Measurements from ENCODE around the gene RASSF7.
A peak's percentile ranks its signal among the peaks of the same experiment; 100 is the strongest.
"Not testable (repeated sequence)": the region's sequence is repeated elsewhere in the genome, so short reads cannot be mapped to it uniquely, and the experiment has no call there.

Gene RASSF7

GRCh38 chr11:560305-561147 is at the start of gene RASSF7, which contains the start of gene LMNTD2:
Gene RASSF7 (plus strand): TSS chr11:560970. CDS start chr11:561769, 799 bp downstream.
Gene LMNTD2 (minus strand): TSS chr11:560738. CDS start chr11:560716, 22 bp downstream.
- DNase-seq, result peak; percentile 93 to 96

DNA sequence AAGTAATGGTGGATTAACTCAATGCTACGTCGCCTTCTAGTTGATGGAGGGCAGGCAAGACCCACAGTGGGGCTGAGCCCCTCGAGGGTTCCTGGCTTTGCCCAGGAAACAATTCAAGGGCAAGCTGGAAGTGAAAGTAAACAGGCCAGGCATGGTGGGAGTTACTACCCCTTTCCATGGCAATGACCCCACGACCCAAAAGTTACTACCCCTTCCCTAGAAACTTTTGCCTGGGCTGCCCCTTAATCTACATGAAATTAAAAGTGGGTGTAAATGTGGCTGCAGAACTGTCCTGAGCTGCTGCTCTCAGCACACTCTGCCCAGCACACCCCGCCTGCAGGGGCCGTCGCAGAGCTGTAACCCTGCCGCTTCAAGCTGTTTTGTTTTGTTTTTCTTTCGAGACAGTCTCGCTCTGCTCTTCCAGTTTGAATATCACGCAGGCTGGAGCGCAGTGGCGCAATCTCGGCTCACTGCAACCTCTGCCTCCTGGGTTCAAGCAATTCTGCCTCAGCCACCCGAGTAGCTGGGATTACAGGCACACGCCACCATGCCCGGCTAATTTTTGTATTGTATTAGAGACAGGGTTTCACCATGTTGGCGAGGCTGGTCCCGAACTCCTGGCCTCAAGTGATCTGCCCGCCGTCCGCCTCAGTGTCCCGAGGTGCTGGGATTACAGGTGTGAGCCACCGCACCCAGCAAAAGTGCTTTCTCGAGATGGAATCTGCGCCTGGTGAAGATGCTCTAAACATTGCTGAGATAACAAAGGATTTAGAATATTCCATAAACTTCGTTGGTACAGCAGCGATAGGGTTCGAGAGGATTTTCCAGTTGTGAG is 47.8 kb upstream of the RASSF7 start:
- DNase-seq, result no peak

GRCh38 chr11:514606-515005 is 46.2 kb upstream of the RASSF7 start:
- no peak for DNase-seq

GRCh38 chr11:515131-515530 is 45.6 kb upstream of the RASSF7 start:
- no peak for DNase-seq

GRCh38 chr11:516400-516799 is 44.4 kb upstream of the RASSF7 start:
- DNase-seq, result no peak

DNA sequence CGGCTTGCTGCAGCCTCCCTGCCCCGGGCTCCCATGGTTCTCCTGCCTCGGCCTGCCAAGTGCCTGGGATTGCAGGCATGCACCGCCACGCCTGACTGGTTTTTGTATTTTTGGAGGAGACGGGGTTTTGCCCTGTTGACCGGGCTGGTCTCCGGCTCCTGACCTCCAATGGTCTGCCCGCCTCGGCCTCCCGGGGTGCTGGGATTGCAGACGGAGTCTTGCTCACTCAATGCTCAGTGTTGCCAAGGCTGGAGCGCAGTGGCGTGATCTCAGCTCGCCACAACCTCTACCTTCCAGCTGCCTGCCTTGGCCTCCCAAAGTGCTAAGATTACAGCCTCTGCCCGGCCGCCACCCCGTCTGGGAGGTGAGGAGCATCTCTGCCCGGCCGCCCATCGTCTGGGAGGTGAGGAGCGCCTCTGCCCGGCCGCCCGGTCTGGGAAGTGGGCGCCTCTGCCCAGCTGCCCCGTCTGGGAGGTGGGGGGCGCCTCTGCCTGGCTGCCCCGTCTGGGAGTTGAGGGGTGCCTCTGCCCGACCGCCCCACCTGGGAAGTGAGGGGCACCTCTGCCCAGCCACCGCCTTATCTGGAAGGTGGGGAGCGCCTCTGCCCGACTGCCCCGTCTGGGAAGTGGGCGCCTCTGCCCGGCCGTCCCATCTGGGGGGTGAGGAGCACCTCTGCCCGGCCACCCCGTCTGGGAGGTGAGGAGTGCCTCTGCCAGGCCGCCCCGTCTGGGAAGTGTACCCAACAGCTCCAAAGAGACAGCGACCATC is 43.7 kb upstream of the RASSF7 start:
- not testable (repeated sequence) for DNase-seq

DNA sequence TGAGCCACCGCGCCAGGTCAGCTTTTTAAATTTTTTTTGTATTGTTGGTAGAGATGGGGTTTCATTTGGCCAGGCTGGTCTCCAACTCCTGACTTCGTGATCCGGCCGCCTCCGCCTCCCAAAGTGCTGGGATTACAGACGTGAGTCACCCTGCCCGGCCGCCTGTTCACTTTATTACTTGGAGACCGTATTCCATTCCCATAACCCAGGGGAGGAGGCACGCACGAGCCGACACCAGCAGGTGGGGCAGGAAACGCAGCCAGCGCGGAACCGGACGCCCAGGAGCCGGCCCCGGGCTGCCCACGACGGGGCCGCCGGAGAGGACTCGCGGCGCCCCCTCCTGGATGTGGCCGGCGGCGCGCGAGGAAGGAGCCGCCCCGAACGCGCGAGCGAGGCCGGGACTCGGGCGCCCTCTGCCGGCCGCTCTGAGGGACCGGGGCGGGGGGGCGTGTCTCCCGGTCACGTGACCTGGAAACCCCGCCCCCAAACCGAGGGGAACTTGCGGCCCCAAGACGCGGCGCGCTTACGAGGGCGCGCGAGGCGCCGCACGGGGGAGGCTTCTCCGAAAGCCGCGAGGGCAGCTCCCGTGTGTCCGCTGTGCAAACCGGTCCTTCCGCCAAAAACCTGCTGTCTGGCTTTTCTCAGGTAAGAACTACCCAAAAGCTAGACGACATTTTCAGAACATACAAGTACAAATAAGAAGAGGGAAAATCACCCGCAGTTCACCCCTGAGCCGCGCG is 42.1 kb upstream of the RASSF7 start:
- DNase-seq, result peak; percentile 87 to 90

DNA sequence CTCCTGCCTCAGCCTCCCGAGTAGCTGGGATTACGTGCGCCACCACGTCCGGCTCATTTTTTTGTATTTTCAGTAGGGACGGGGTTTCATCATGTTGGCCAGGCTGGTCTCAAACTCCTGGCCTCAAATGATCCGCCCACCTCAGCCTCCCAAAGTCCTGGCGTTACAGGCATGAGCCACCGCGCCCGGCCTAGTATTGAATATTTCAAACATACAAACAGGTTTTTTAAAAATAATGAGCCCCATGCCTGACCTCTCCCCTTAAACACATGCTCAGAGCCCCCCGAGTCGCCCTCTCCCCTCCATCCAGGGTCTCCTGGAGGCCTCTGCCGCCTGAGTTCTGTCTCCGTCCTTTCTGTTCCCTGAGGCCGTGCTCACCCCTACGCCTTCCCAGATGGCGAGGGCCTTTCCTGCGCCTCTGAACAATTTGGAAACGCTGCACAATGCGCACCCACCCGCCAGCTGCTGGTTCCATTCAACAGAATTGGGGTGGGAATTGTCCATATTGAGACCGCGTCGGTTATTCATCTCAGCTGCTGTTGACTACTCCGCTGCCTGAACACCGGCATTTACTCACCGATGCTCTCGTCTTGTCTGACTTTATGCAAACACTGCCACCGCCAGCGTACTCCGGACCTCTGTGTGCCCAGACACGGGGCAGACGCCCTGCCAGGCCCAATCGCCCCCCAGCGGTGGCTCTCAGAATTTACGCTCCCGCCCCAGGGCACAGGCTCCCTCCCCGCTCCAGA is 40.2 kb upstream of the RASSF7 start:
- no peak for DNase-seq

DNA sequence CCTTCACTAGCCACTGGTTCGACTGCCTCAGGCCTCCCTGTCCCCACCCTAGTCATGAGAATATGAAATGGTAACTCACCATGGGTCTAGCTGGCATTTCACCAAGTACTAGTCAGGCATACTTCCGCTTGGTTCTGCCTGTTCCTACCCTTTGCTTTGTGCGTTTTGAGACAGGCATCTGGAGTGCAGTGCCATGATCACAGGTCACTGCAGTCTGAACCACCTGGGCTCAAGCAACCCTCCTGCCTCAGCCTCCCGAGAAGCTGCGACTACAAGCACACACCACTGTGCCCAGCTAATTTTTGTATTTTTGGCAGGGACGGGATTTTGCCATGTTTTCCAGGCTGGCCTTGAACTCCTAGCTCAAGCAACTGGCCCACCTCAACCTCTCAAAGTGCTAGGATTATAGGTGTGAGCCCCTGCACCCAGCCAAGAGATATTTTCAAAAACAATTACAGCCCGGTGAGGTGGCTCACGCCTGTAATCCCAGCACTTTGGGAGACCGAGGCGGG is 39.5 kb upstream of the RASSF7 start:
- DNase-seq, result no peak

DNA sequence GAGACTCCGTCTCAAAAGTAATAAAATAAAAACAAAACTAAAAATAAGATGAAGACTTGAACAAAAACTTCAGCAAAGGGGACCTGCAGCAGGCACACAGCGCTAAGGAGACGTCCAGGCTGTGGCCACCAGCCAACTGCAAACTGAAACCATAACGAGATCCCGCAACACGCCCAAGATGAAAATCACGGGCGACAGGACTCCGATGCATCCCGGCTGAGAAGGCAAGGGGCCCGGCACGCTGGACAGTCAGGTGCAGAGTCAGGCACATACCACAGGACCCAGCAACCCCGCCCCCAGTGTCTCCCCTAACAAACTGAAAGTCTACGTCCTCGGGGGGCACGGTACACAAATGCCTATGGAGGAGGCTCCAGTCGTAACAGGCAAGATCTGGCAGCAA is 34.6 kb upstream of the RASSF7 start:
- no peak for DNase-seq

- DNase-seq, result no peak
These were observed 32.5 kb upstream of the RASSF7 start for GRCh38 chr11:528166-528814.

DNA sequence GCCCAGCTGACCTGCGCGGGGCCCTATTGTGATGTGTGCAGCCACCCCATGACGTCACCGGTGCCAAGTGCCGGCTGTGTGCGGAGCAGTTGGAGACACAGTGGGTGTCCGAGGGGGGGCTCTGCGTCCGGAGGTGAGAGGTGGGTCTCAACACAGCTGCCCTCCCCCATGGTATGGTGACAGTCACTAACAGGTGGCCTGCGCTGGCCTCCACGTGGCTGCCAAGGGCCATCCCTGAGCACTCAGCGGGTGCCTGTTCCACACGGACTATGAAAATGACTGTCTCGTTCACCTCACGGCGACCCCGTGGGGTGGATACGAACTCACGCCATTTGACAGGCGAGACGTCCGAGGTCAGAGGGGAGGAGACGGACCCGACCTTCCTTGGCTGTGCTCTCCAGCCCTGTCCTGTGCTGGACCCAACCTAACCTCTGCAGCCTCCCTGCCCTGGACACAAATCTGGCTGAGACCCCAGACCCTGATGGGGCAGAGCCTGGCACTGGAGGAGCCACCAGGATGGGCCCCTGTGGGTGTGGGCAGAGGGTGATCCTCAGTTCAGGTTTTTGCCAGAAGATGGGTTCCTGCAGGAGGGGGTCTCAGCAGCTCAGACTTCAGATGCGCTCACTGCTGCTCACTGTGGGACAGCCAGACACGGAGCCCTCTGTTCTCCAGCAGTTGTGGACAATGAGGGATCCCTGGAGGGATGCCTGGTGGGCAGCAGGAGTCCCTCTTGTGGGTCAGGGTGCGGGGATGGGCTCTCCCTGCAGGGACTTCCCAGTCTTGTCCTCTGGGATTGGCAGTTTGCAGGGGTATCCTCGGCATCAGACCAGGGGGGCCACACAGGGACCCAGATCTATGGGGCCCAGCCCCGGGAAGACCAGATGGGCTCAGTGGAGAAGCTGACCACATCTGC is 31.7 kb upstream of the RASSF7 start:
- DNase-seq, result no peak

DNA sequence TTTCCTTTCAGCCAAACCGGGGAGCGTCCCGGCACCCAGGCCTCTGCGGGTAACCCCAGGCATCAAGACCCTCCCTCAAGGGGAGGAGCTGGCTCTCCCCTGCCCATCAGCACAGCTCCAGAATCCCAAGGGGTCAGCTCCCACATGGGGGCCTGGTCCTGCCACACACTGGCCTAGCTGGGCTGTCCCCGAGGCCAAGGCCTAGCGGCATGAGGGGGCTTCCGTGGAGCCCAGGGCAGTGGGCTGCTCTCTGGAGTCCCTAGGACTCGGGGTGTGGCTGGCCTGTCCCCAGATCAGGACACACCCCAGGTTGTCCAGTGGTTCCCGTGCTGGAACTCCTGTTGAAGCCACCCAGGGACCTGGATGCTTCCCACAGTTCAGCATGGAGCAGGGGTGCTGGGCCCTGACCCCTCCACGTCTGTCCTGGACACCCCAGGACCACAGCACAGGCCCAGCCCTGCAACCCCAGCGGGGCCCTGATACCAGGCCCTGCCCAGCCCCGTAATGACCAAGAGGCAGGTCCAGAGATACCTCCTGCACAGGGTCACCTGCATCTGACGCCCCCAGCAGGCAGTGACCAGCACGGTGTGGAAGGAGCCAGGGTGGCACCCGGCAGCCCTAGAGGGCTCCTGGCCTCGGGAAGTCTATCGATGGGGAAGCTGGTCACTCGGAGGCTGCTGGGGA is 30.9 kb upstream of the RASSF7 start:
- DNase-seq, result no peak

DNA sequence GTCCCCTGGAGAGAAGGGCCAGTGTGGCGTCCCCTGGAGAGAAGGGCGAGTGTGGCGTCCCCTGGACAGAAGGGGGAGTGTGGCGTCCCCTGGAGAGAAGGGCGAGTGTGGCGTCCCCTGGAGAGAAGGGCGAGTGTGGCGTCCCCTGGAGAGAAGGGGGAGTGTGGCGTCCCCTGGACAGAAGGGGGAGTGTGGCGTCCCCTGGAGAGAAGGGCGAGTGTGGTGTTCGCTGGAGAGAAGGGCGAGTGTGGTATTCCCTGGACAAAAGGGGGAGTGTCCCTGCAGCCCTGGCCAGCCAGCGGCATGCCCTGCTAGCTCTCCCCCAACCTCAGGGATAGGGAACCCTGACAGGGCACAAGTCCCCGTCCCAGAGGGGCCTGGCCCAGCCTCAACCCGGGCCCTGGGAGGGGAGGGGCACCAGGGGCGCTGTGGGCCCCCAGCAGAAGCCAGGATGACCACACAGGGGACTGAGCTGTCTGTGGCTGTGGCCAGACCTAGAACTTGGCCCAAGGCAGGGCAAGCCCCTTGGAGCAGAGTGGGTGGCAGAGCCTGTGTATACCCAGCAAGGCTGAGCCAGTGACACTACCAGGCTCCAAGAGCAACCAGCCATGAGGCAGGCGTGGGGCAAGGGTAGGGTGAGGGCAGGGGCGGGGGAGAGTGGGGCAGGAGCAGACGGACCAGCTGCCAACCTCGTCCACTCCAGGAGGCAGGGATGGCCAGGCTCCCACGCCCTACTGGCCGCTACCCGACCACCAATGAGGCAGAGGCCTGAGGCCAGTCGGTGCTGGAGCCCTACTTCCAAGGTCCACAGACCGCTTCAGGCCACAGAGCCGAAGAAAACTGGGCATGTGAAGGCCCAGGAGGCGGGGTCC is 29.6 kb upstream of the RASSF7 start:
- no peak for DNase-seq

DNA sequence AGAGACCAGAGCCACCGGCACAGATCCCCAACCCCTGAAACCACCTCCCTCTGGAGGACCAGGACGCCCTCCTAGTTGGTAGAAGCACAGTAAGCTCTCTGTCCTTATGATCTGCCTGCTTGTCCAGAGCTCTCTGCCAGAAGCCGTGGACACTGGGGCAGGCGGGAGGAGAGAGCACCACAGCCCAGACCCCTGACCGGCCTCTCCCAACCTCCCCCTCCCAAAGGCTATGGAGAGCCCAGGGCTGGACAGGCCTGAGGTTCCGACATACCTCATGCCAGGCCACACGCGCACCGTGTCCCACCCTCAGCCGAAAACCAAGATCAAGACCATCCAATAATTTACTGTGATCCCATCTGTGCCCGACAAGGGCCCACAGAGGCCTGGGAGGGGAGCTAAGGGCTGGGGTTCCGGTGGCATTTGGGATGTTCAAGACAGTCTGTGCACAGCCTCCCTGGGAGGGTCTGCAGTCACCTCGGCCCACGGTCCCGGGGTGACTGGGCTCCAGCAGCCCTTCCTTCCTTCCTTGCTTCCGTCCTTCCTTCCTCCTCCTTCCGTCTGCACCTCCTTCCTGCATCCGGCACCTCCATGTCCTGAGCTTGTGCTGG is 28.7 kb upstream of the RASSF7 start:
- no peak for DNase-seq

- no peak for DNase-seq
These were observed 28.2 kb upstream of the RASSF7 start for GRCh38 chr11:532527-532985.

DNA sequence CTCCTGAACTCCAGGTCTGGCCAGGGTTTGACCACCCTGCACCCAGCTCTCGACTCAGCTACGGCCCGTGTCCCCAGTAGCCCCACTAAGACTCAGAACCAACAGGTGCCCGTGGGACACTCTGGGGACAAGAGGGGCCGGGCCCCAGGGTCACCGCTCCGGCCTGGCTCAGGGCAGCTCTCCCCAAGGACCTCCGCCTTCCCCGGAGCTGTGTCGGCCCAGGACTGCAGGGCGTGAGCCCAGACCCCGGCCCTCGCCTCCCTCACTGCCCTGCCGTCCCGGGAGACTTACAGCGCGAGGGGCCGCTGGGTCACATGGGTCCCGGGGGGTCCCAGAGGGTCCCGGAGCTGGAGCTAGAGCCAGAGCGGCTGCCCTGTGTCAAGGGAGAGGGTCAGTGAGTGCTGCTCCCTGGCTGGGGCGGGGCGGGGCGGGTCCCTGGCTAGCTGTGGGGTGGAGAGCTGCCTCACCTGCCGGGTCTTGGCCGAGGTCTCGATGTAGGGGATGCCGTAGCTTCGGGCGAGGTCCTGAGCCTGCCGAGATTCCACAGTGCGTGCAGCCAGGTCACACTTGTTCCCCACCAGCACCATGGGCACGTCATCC is 27.7 kb upstream of the RASSF7 start:
- no peak for DNase-seq
